ENCODE results near the gene NUDT7. TPM values are rescaled to one million over a fixed set of nuclear protein-coding genes. Genes with fewer than 3 reads are reported as not detected.

Gene NUDT7
- polyA plus RNA-seq, 3 donors = 4.2 to 6.1 (median 5.0) TPM

- intact Hi-C loops (cut with micrococcal nuclease) = no loop called here
- Histone ChIP-seq H3K27me3 (ENCODE audit: control insufficient read depth in 2 of 2, insufficient read depth in 2 of 2, low read length in 2 of 2) (peaks cover 54 to 65% of the 10 kb centered on the region in 2 donors), H3K27ac (ENCODE audit: low read depth in 1 of 2, low read length in 2 of 2) (no peak overlapping the region), H3K9ac (ENCODE audit: insufficient read depth, low read length, poor library complexity, severe bottlenecking) (no peak overlapping the region), H4K20me1 (ENCODE audit: insufficient read depth, low read length) (no peaks in the 10 kb centered on the region), H3K79me2 (ENCODE audit: insufficient read depth, low read length) (no peaks in the 10 kb centered on the region), H3K4me1 (ENCODE audit: control insufficient read depth in 1 of 2, insufficient read depth in 2 of 2, low read length in 2 of 2) (peaks cover 4 to 12% of the 10 kb centered on the region in 2 donors), H2AFZ (ENCODE audit: insufficient read depth, low read depth, low read length, poor library complexity, severe bottlenecking) (no peak overlapping the region), H3K9me3 (replicated peaks in 1 of 2; ENCODE audit: control insufficient read depth in 1 of 2, insufficient read depth in 1 of 2, low read length in 2 of 2) (peaks cover 3 to 20% of the 10 kb centered on the region in 2 donors), H3K4me3 (replicated peaks in 1 of 3; ENCODE audit: low read depth in 2 of 3, low read length in 3 of 3) (no peak overlapping the region), H3K36me3 (replicated peaks in 1 of 2; ENCODE audit: control insufficient read depth in 1 of 2, insufficient read depth in 2 of 2, low read length in 2 of 2) (no peaks in the 10 kb centered on the region), H3K4me2 (replicated peaks; ENCODE audit: extremely low read depth, low read length, poor library complexity, severe bottlenecking) (no peak overlapping the region)
- peaks cover 0 to 10% (median 6%) of the 10 kb centered on the region in 7 donors for H3K9me3 Mint-ChIP-seq
- H3K27me3 Mint-ChIP-seq (ENCODE audit: low read depth in 3 of 3) = peaks cover 49 to 59% (median 52%) of the 10 kb centered on the region in 3 donors
- peaks cover 8% of the 10 kb centered on the region for H3K4me1 Mint-ChIP-seq
- WGBS (ENCODE audit: insufficient coverage) = no CpG with 5 or more reads among the region's 2 CpGs
- no peak overlapping the region for H3K27ac Mint-ChIP-seq
- DNase-seq = no peak
- H3K4me3 Mint-ChIP-seq = peak overlapping the region in 1 of 2 donors; percentile 84
- TF ChIP-seq, protein P1, sequence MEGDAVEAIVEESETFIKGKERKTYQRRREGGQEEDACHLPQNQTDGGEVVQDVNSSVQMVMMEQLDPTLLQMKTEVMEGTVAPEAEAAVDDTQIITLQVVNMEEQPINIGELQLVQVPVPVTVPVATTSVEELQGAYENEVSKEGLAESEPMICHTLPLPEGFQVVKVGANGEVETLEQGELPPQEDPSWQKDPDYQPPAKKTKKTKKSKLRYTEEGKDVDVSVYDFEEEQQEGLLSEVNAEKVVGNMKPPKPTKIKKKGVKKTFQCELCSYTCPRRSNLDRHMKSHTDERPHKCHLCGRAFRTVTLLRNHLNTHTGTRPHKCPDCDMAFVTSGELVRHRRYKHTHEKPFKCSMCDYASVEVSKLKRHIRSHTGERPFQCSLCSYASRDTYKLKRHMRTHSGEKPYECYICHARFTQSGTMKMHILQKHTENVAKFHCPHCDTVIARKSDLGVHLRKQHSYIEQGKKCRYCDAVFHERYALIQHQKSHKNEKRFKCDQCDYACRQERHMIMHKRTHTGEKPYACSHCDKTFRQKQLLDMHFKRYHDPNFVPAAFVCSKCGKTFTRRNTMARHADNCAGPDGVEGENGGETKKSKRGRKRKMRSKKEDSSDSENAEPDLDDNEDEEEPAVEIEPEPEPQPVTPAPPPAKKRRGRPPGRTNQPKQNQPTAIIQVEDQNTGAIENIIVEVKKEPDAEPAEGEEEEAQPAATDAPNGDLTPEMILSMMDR (IDR thresholded peaks at IDR 0.05) = no peak
- peaks cover 0 to 3% of the 10 kb centered on the region in 2 donors for H3K36me3 Mint-ChIP-seq
Measured at GRCh38 chr16:77787452-77787851, 65.1 kb downstream of the NUDT7 start.

GRCh38 chr16:77788181-77789084 lies 66.1 kb downstream of the NUDT7 start, which contains the start of gene VAT1L:
Gene VAT1L (plus strand): TSS chr16:77788564. CDS start chr16:77788683, 119 bp downstream.
- H3K27me3 ChIP-seq (ENCODE audit: control insufficient read depth in 2 of 2, insufficient read depth in 2 of 2, low read length in 2 of 2) = peaks cover 54 to 65% of the 10 kb centered on the region in 2 donors
- under 1% methylated on average over 69 of the region's 78 CpGs for WGBS (ENCODE audit: insufficient coverage)

More at GRCh38 chr16:77788181-77789084, 66.1 kb downstream of the NUDT7 start, which contains the start of gene VAT1L:
- H3K36me3 ChIP-seq (replicated peaks in 1 of 2; ENCODE audit: control insufficient read depth in 1 of 2, insufficient read depth in 2 of 2, low read length in 2 of 2) = no peaks in the 10 kb centered on the region
- peaks cover 3 to 20% of the 10 kb centered on the region in 2 donors for H3K9me3 ChIP-seq (replicated peaks in 1 of 2; ENCODE audit: control insufficient read depth in 1 of 2, insufficient read depth in 1 of 2, low read length in 2 of 2)
- H3K4me2 ChIP-seq (replicated peaks; ENCODE audit: extremely low read depth, low read length, poor library complexity, severe bottlenecking) = peak within 1 kb of the TSS; percentile 53
- no peak for DNase-seq
- TF ChIP-seq, protein P1 (IDR thresholded peaks at IDR 0.05) = no peak
- H2AFZ ChIP-seq (ENCODE audit: insufficient read depth, low read depth, low read length, poor library complexity, severe bottlenecking) = no peak within 1 kb of the TSS
- H3K9me3 Mint-ChIP-seq = peaks cover 0 to 12% (median 6%) of the 10 kb centered on the region in 7 donors
- peaks cover 0 to 3% of the 10 kb centered on the region in 2 donors for H3K36me3 Mint-ChIP-seq
- H3K4me3 ChIP-seq (replicated peaks in 1 of 3; ENCODE audit: low read depth in 2 of 3, low read length in 3 of 3) = peak within 1 kb of the TSS in 1 of 3 experiments; percentile 36
- no peaks in the 10 kb centered on the region for H4K20me1 ChIP-seq (ENCODE audit: insufficient read depth, low read length)
- H3K4me3 Mint-ChIP-seq = peak within 1 kb of the TSS; percentile 38 to 84
- H3K27me3 Mint-ChIP-seq (ENCODE audit: low read depth in 3 of 3) = peaks cover 49 to 61% (median 54%) of the 10 kb centered on the region in 3 donors
- intact Hi-C loops (cut with micrococcal nuclease) = no loop called here
- H3K79me2 ChIP-seq (ENCODE audit: insufficient read depth, low read length) = no peaks in the 10 kb centered on the region
- H3K27ac Mint-ChIP-seq = peak within 1 kb of the TSS in 1 of 7 donors; percentile 73
- H3K27ac ChIP-seq (ENCODE audit: low read depth in 1 of 2, low read length in 2 of 2) = no peak within 1 kb of the TSS
- peaks cover 8% of the 10 kb centered on the region for H3K4me1 Mint-ChIP-seq
- peaks cover 4 to 12% of the 10 kb centered on the region in 2 donors for H3K4me1 ChIP-seq (ENCODE audit: control insufficient read depth in 1 of 2, insufficient read depth in 2 of 2, low read length in 2 of 2)
- no peak within 1 kb of the TSS for H3K9ac ChIP-seq (ENCODE audit: insufficient read depth, low read length, poor library complexity, severe bottlenecking)
